Colonic mucosa (tissue), 4 donors: Measurements from ENCODE around the gene GRIA4. TPM values are rescaled to one million over a fixed set of nuclear protein-coding genes. Genes with fewer than 3 reads are reported as not detected.

ENCODE experiments used
- DNase-seq: peaks from one replicate; pipeline ENCODE4 v3.0.0-alpha.2; 2020
- H3K27ac ChIP-seq: fragments of 200-600 bp; one replicate; pipeline ENCODE4 v1.8.0; 2021
- H3K27me3 ChIP-seq: fragments of 200-600 bp; one replicate; pipeline ENCODE4 v1.8.0; 2021
- H3K36me3 ChIP-seq: fragments of 200-600 bp; one replicate; pipeline ENCODE4 v1.8.0; 2021
- H3K4me1 ChIP-seq: fragments of 200-600 bp; one replicate; pipeline ENCODE4 v1.8.0; 2021; ENCODE audit warnings: mild to moderate bottlenecking
- H3K4me3 ChIP-seq: fragments of 200-600 bp; one replicate; pipeline ENCODE4 v1.8.0; 2021
- H3K9ac ChIP-seq, 2 donors: one replicate each; pipeline ENCODE4 v1.7.0; 2013; ENCODE audit warnings: control low read depth in 2 of 2, low read depth in 2 of 2, low read length in 2 of 2
- H3K9me3 ChIP-seq: fragments of 200-600 bp; one replicate; pipeline ENCODE4 v1.8.0; 2021
- intact Hi-C: fragments of 100-400 bp; cut with DNase I; formaldehyde crosslinking; loops from one replicate; pipeline ENCODE4 v1.14.1; 2022
- total RNA-seq, 2 donors: library from RNA; stranded (reverse); fragmentation: NEBNext Ultra II Directional in 1 of 2; extraction: Animal tissue kit (Norgen Biotek cat#: 25700) in 1 of 2; gene quantifications; one replicate each; pipeline ENCODE4 v1.2.1, GENCODE V29; 2021
- TF ChIP-seq, protein P1 (sequence below): fragments of 200-600 bp; IDR thresholded peaks from one replicate; pipeline ENCODE4 v1.8.0; 2022; ENCODE audit warnings: antibody characterized with exemption, mild to moderate bottlenecking
- donor health status: healthy.
- donor health status: DM: no; HTN: no; CAD: no.
- donor health status: DM: no; HTN: no; CAD: no.

The GRIA4 gene
- total RNA-seq, 2 donors from 2014 or later, result 0.67 to 0.69 TPM

DNA sequence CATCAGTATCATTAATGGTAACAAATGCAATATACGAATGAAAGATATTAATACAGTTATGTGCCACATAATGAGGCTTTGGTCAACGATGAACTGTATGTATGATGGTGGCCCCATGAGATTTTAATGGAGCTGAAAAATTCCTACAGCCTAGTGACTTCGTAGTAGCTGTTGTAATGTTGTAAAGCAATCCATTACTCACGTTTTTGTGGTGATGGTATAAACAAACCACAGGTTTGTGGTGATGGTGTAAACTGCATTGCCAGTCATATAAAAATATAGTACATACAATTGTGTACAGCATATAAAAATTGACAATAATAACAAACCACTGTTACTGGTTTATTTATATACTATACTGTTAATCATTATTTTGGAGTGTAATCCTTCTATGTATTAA is 27.4 kb upstream of the GRIA4 start:
- no peaks in the 10 kb centered on the region for H3K9me3 ChIP-seq
- H3K4me3 ChIP-seq, result no peak overlapping the region
- intact Hi-C loops, result no loop called here
- H3K36me3 ChIP-seq, result no peaks in the 10 kb centered on the region
- no peak overlapping the region for H3K27ac ChIP-seq
- no peaks in the 10 kb centered on the region for H3K27me3 ChIP-seq
- DNase-seq, result no peak
- TF ChIP-seq, protein P1, sequence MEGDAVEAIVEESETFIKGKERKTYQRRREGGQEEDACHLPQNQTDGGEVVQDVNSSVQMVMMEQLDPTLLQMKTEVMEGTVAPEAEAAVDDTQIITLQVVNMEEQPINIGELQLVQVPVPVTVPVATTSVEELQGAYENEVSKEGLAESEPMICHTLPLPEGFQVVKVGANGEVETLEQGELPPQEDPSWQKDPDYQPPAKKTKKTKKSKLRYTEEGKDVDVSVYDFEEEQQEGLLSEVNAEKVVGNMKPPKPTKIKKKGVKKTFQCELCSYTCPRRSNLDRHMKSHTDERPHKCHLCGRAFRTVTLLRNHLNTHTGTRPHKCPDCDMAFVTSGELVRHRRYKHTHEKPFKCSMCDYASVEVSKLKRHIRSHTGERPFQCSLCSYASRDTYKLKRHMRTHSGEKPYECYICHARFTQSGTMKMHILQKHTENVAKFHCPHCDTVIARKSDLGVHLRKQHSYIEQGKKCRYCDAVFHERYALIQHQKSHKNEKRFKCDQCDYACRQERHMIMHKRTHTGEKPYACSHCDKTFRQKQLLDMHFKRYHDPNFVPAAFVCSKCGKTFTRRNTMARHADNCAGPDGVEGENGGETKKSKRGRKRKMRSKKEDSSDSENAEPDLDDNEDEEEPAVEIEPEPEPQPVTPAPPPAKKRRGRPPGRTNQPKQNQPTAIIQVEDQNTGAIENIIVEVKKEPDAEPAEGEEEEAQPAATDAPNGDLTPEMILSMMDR, result no peak
- no peaks in the 10 kb centered on the region for H3K4me1 ChIP-seq
- H3K9ac ChIP-seq, result no peak overlapping the region

DNA sequence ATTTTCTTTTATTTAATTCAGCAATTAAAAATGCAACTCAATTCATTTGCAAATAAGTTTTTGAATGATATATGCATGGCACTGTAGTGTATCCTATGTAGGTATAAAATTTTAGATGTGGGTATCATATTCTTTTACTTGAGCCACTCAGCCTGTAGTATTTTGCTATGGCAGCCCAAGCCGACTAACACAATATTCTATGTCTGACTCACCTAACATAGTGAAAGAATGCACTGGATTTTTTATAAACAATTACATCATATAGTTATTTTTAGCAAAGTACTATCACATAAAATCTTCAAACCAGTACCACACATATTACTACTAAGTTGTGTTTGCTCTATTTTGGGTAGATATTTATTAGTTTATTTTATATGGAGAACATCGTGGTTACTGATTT is 21.9 kb upstream of the GRIA4 start:
- Histone ChIP-seq H3K4me3 (no peak overlapping the region), H3K4me1 (no peaks in the 10 kb centered on the region), H3K27ac (no peak overlapping the region), H3K27me3 (no peaks in the 10 kb centered on the region), H3K9me3 (no peaks in the 10 kb centered on the region), H3K9ac (no peak overlapping the region), H3K36me3 (no peaks in the 10 kb centered on the region)
- intact Hi-C loops, result no loop called here
- DNase-seq, result no peak
- TF ChIP-seq, protein P1, result no peak

DNA sequence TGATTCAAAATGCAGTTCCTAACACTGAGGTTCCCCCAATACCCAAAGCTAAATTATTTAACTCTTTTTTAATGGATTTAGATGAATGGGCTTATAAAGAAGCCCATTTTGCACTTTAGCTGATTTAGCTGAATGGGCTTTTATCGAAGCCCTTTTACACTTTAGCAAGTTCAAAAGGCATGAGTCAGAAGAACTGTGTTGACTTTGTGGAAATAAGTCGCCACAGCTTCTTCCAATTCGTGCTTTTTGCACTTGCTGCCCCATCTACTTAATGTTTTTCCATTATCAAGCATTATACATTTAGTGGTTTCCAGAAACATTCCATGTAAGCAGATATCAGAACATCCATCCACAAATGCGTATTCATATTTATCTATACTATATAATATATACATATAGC is 20.5 kb upstream of the GRIA4 start:
- Histone ChIP-seq H3K27me3 (no peaks in the 10 kb centered on the region), H3K4me3 (no peak overlapping the region), H3K4me1 (no peaks in the 10 kb centered on the region), H3K9me3 (no peaks in the 10 kb centered on the region), H3K27ac (no peak overlapping the region), H3K36me3 (no peaks in the 10 kb centered on the region), H3K9ac (no peak overlapping the region)
- TF ChIP-seq, protein P1, result no peak
- intact Hi-C loops, result no loop called here
- DNase-seq, result no peak

DNA sequence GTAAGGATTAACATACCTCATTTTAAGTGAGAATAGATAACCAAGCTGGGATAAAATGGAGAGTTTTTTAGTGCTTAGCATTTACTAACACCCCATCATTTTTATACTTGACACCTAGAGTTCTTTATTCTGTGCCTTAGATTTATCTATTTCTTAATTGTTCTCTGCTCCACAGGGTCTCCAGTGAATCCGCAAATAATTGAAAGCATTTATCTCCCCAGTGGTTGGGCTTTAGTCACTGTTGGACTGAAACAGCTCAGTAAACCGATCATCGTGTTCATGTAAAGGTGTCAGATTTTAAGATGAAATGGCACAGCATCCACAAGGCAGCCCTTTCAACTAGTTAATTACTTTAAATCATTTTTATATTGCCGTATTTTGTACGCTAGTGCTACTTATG is 17.8 kb upstream of the GRIA4 start:
- Histone ChIP-seq H3K27ac (no peak overlapping the region), H3K9me3 (no peaks in the 10 kb centered on the region), H3K4me3 (no peak overlapping the region), H3K4me1 (no peaks in the 10 kb centered on the region), H3K36me3 (no peaks in the 10 kb centered on the region), H3K27me3 (no peaks in the 10 kb centered on the region), H3K9ac (no peak overlapping the region)
- no peak for DNase-seq
- TF ChIP-seq, protein P1, result no peak
- intact Hi-C loops, result no loop called here

DNA sequence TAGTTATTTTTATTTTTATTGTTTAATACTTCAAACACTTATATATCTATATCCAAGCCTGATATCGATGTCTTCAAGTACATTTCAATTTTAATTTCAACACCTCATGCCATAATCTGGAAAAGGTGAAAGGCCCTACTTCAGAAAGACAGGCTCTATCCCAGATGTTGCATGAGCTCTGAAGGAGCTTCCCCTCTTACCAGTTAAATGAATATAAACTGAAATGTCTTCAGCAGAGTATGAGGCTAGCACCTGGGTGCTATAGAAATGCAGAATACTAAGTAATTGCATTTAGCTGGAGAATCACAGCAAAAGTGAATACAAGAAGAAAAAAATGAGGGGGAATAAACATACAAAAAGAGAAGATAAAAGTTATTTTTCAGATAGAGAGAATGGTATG is 11.5 kb upstream of the GRIA4 start:
- Histone ChIP-seq H3K9ac (no peak overlapping the region), H3K9me3 (no peaks in the 10 kb centered on the region), H3K4me1 (no peaks in the 10 kb centered on the region), H3K36me3 (no peaks in the 10 kb centered on the region), H3K27me3 (no peaks in the 10 kb centered on the region), H3K27ac (no peak overlapping the region), H3K4me3 (no peak overlapping the region)
- intact Hi-C loops, result no loop called here
- DNase-seq, result no peak
- TF ChIP-seq, protein P1, result no peak

DNA sequence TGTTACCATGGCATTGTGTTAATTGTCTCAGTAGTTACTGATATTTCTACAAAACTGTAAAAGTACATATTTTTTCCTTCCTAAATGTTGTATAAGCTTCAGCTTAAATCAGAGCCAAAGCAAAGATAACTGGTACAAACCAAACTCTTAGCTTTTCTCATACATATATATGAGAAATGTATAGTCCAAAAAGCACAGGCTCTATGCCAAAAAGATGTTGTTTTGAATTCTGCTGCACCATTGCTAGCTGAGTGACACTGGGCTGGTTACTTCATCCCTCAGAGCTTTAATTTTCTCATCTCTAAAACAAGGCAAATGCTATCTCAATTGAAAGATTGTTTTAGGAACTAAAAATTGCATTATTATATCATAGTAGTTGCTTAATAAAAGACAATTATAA is 6.7 kb upstream of the GRIA4 start:
- Histone ChIP-seq H3K9me3 (no peaks in the 10 kb centered on the region), H3K4me1 (no peaks in the 10 kb centered on the region), H3K9ac (no peak overlapping the region), H3K27me3 (no peaks in the 10 kb centered on the region), H3K27ac (no peak overlapping the region), H3K4me3 (no peak overlapping the region), H3K36me3 (no peaks in the 10 kb centered on the region)
- TF ChIP-seq, protein P1, result no peak
- DNase-seq, result no peak
- intact Hi-C loops, result no loop called here
